Liver (tissue), 5 donors: ENCODE data around the gene ATF1. TPM values are rescaled to one million over a fixed set of nuclear protein-coding genes. Genes with fewer than 3 reads are reported as not detected.

Source experiments
- polyA plus RNA-seq, 2 donors: library from polyadenylated mRNA; stranded (reverse) in 1 of 2; unstranded in 1 of 2; fragments of 200-250 nt in 1 of 2; fragments of >200 nt in 1 of 2; fragmentation: Nextera tagmentation in 1 of 2; extraction: Ambion mirVana in 1 of 2; gene quantifications; one replicate each; pipeline versions ENCODE4 v1.2.1 to v1.2.3, GENCODE V29; 2013 to 2015
- small RNA-seq: library from RNA; depleted of rRNA; stranded (forward); fragments of <200 nt; gene quantifications from one replicate; pipeline ENCODE3, GENCODE V24; 2014
- total RNA-seq, 2 donors: library from RNA; depleted of rRNA; stranded (reverse); fragments of >200 nt; gene quantifications; one replicate each; pipeline ENCODE4 v1.2.3, GENCODE V29; 2014
- donor health status: healthy.
- donor health status: healthy.
- donor health status: healthy.

ATF1 gene
- total and polyA plus RNA-seq, 4 donors: 6.3 to 17.0 (median 8.3) TPM

Small RNAs within 50 kb of the gene (small RNA-seq; reads per million reads assigned to genes)
- gene AC013244.2 (not detected), gene RF00019 (not detected), gene RN7SL519P (not detected)

Other genes starting within 250 kb of the ATF1 start
- not detected for gene TMPRSS12, start 78.8 kb downstream of the ATF1 start, total RNA-seq
- not detected for gene TMPRSS12, start 78.8 kb downstream of the ATF1 start, polyA plus RNA-seq
- gene HIGD1C, start 188.4 kb downstream of the ATF1 start, total RNA-seq: not detected
- not detected for gene HIGD1C, start 188.4 kb downstream of the ATF1 start, polyA plus RNA-seq